ENCODE measurements around the gene HSPA4.
"Not testable (repeated sequence)": the region's sequence is repeated elsewhere in the genome, so short reads cannot be mapped to it uniquely, and the experiment has no call there.

- TF ChIP-seq CTCF (IDR thresholded peaks at IDR 0.05; ENCODE audit: borderline replicate concordance, extremely low read depth, low read length, poor library complexity, severe bottlenecking); EZH2 (IDR thresholded peaks at IDR 0.05; ENCODE audit: borderline replicate concordance, low read depth, low read length, severe bottlenecking): not testable (repeated sequence)
Observed at GRCh38 chr5:133136890-133137289, 85.1 kb downstream of the HSPA4 start.
